ENCODE data around the gene TAS2R13.

Gene TAS2R13

DNA sequence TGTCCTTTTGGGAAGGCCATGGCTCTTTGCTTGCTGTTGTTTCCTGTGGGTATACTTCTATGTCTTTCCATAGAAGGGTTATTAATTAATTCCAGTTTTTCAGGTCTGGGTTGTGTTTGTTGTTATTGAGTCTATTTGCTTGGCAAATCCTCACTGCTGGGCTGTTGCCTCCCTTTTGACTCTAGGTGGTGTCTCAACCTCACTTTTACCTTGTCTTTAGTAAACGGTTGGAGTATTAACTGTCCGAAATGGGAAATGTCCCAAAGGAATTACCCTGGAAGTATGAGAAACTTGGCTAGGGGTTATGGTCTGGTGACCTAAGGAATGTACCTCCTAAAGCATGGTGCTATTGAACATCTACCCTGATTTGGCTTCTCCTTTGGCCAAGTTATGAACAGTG is 42.0 kb downstream of the TAS2R13 start:
- DNase-seq (no peak), ATAC-seq (no peak)

- ATAC-seq, result no peak
- DNase-seq, result no peak
Measured at GRCh38 chr12:10863512-10864218, 45.7 kb downstream of the TAS2R13 start.

GRCh38 chr12:10861366-10861765 is 48.0 kb downstream of the TAS2R13 start:
- ATAC-seq (no peak), DNase-seq (no peak)
